ENCODE results near the gene SEC24A.
"Not testable (repeated sequence)": the region's sequence is repeated elsewhere in the genome, so short reads cannot be mapped to it uniquely, and the experiment has no call there.

SEC24A gene

DNA sequence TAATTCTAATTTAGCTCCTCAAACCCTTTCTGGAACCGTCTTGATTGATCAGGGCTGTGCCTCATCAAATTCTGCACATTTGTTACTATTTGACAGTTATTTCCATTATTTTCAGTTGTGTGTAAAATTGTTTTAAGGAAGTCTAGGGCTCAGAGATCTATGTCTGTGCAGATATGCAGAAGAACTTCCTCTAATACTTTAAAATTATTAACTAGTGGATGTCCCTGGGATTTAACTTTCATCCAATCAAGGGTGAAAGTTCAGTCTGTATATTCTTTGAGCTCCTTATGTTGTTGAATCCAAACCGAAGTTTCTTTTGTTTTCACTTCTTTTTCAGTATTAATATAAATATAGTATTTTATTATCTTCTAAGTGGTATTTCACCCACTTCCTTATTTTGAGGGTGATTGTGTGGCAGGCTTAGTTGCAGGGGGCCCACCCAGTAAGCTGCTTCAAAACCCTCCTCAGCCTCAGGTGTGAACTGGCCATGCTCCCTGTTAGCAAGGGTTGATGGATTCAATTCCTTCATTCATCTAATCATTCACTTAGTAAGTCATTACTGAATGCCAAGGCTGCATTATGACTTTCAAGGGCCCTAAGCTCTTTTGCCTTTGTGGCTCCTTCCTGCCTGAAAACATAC, 87.7 kb downstream of the SEC24A start:
- H3K4me3 ChIP-seq (ENCODE audit: low read length): no peak overlapping the region
- no peak for DNase-seq (ENCODE audit: low read depth, low spot score)

DNA sequence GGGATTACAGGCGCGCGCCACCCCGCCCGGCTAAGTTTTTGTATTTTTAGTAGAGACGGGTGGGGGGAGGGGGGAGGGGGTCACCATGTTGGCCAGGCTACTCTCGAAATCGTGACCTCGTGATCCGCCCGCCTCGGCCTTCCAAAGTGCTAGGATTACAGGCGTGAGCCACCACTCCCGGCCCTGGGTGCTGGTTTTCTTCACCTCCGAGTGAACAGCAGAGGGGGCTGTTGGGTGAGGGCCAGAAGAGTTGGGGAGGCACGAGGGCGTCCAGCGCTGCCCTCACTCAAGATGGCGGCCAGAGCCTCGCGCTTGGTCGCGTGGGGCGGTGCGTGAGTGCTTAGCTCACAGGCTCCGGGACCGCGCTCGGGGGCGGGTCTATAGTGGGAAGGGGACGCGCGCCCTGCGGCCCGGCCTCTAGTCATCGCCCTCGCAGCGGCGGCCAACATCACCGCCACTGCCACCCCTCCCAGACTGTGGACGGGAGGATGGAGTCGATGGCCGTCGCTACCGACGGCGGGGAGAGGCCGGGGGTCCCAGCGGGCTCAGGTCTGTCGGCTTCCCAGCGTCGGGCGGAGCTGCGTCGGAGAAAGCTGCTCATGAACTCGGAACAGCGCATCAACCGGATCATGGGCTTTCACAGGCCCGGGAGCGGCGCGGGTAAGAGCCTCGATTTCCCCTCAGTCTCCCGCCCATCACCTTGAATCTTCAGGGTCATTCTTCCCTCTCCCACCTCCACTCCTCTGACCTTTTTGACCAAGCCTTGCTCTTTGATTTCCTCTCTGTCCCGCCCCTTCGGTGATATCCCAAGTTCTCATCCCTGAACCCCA, 89.8 kb downstream of the SEC24A start, which contains the start of gene CAMLG:
Gene CAMLG (plus strand): TSS at position 416 of the 830 bp plus-strand sequence. CDS start 73 bp downstream, at position 489.
- peak; percentile 94 for DNase-seq (ENCODE audit: low read depth, low spot score)

DNA sequence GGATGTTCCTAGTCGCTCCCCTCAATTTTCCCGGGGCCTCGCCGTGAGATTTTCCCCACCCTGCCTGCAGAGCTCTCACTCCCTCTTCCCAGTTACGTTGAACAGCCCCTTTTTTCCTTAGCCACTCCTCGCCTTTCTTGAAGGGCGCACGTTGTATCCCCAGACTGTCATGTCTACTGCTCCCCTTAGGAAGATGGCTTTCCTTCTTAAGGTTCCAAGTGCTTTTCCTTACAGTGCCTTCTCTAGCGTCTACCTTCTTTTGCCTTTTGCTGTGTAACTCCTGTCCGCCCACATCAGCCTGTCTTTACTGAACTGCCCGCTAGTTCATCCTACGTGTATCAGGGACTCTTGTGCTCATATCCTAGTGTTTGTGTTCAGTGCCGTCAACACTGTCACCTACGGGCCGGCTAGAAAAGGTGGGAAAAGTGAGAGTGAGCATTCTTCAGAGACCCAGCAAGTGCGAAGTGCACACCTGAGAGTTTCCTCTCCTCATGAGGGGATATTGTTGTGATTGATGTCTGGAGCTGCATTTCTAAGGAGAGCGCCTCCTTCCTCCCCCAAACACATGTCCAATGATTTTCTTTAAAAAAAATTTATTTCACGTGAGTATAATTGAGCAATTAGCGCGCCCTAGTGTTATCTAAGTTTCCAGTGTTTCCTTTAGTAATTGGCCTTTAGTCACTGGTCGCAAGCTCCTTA, 90.5 kb downstream of the SEC24A start:
- H3K4me3 ChIP-seq (ENCODE audit: low read length): peak overlapping the region; percentile 95
- peak; percentile 42 for DNase-seq (ENCODE audit: low read depth, low spot score)

More for the DNA sequence above, 89.8 kb downstream of the SEC24A start, which contains the start of gene CAMLG:
- peak within 1 kb of the TSS; percentile 95 for H3K4me3 ChIP-seq (ENCODE audit: low read length)

DNA sequence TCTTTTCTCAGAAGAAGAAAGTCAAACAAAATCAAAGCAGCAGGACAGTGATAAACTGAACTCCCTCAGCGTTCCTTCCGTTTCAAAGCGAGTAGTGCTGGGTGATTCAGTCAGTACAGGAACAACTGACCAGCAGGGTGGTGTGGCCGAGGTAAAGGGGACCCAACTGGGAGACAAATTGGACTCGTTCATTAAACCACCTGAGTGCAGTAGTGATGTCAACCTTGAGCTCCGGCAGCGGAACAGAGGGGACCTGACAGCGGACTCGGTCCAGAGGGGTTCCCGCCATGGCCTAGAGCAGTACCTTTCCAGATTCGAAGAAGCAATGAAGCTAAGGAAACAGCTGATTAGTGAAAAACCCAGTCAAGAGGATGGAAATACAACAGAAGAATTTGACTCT, 92.5 kb downstream of the SEC24A start:
- DNase-seq (ENCODE audit: low read depth, low spot score): no peak
- H3K4me3 ChIP-seq (ENCODE audit: low read length): no peak overlapping the region

DNA sequence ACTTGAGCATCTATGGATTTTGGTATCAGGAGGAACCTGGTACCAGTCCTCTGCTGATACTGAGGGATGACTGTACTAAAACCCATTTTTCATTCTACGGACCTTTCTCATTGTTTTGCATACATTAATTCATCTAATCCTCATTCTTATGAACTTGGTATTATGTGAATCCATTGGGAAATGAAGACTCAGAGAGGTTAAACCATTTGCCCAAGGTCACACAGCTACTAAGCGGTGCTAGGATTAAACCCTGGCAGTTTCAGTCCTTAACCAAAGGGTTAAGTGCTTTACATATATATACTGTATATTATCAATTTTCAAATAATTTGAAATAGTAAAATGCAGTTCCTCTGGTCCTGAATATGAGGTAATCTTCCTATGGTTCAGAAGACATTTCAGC, 93.5 kb downstream of the SEC24A start:
- no peak overlapping the region for H3K4me3 ChIP-seq (ENCODE audit: low read length)
- no peak for DNase-seq (ENCODE audit: low read depth, low spot score)

DNA sequence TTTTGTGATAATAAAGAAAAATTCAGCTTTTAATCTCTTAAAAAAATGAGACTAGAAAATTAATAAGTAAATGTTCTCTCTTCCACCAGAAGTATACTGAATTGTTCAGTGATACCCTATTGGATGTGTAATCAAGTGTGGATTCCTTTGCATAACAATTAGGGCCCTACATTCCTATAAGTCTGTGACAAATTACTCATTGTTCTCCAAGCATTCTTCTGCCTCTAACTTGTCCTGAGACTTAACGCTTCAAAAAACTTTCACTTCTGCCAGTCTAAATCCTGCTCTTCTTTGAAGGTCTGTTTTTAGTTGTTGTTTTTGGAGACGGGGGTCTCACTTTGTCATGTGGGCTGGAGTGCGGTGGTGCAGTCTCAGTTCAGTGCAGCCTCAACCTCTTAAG, 100.8 kb downstream of the SEC24A start:
- DNase-seq (ENCODE audit: low read depth, low spot score): no peak
- H3K4me3 ChIP-seq (ENCODE audit: low read length): no peak overlapping the region

DNA sequence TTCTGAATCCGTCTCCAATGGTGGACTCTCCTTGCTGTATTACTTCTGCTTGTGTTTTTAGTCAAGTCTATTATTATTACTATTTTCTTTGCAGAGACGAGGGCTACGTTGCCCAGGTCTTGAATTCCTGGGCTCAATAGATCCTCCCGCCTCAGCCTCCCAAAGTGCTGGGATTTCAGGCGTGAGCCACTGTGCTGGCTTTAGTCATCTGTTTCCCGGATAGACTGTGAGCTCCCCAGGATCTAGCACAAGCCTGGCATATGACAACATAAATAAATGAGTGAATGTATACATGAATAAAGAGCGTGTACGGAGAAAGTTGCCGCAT, 109.6 kb downstream of the SEC24A start:
- no peak for DNase-seq (ENCODE audit: low read depth, low spot score)
- peak overlapping the region; percentile 78 for H3K4me3 ChIP-seq (ENCODE audit: low read length)

DNA sequence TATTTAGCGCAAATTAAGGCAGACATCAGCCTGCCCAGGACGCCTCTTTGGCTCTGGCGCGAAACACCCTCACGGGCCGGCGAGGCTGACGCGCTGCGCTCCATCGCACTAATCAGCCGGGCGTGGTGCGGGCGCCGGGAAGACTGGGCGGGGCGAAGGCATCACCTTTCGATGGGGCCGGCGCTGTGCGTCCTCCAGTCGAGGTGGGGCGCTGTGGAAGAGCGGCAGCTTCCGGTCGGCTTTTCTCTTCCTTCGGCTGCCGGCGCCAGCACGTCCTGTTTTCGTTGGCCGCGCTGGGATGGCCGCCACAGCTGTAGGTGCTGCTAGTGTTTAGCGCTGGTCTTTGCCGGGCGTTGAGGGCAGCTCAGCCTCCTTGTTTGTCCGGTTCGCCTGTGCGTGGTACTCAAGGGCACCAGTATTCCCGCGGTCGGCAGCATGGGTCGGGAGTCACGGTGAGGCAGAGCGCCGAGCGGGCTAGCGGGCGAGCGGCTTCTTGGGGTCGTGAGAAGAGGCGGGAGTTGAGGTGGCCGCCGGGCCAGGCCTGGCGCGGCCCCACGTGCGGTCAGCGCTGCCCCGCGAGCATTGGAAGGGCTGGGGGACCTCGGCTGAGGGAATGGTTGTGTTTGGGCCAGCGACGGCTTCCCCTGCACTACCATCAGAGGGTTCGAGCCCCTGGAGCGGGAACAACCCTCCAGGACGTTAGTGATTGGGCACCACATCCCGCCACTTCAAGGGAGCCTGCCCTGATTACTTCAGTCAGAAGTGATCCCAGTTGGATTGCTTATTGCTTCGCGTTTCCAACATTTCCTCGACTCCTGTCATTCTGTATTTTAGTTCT, 110.1 kb downstream of the SEC24A start, which contains the start of gene DDX46:
Gene DDX46 (plus strand): TSS at position 276 of the 838 bp plus-strand sequence. CDS start 160 bp downstream, at position 436.
- H3K4me3 ChIP-seq (ENCODE audit: low read length): peak within 1 kb of the TSS; percentile 78
- DNase-seq (ENCODE audit: low read depth, low spot score): peak; percentile 84

DNA sequence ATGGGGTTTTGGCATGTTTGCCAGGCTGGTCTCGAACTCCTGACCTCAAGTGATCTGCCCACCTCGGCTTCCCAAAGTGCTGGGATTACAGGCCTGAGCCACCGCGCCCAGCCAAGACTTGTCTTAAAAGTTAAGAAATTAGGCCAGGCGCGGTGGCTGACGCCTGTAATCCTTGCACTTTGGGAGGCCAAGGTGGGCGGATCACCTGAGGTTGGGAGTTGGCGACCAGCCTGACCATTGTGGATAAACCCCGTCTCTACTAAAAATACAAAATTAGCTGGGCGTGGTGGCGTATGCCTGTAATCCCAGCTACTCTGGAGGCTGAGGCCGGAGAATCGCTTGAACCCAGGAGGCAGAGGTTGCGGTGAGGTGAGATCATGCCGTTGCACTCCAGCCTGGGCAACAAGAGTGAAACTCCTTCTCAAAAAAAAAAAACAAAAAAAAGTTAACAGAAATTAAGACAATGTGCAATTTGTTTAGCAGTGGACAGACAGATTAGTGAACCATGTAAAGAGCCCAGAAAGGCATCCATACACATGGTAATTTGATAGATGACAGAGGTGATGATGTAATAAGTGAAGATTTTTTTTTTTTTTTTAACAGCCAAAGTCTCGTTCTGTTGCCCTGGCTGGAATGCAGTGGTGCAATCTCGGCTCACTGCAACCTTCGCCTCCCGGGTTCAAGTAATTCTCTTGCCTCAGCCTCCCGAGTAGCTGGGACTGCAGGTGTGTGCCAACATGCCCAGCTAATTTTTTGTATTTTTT, 119.1 kb downstream of the SEC24A start:
- DNase-seq (ENCODE audit: low read depth, low spot score); H3K4me3 ChIP-seq (ENCODE audit: low read length): not testable (repeated sequence)

DNA sequence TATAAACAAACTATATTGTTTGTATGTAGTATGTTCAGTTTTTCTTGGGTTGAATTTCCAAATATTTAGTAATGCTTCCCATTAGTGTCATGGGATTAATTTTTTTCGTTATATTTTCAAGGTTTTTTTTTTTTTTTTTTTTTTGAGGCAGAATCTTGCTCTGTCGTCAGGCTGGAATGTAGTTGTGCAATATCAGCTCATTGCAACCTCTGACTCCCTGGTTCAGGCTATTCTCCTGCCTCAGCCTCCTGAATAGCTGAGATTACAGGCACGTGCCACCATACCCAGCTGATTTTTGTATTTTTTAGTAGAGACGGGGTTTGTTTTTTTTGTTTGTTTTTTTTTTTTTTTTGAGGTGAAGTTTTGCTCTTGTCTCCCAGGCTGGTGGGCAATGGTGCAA, 120.6 kb downstream of the SEC24A start:
- DNase-seq (ENCODE audit: low read depth, low spot score): no peak
- no peak overlapping the region for H3K4me3 ChIP-seq (ENCODE audit: low read length)

DNA sequence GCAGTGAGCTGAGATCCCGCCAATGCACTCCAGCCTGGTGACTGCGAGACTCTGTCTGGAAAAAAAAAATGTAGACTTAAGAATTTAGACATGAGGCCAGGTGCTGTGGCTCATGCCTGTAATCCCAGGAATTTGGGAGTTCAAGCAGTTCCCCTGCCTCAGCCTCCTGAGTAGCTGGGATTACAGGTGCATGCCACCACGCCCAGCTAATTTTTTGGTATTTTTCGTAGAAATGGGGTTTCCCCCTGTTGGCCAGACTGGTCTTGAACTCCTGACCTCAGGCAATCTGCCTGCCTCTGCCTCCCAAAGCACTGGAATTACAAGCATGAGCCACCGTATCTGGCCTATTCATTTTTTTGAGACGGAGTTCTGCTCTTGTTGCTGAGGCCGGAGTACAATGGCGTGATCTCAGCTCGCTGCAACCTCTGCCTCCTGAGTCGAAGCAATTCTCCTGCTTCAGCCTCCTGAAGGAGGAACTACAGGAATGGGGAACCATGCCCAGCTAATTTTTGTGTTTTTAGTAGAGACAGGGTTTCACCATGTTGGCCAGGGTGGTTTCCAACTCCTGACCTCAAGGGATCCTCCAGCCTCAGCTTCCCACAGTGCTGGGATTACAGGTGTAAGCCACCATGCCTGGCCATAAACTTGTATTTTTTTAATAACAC, 124.0 kb downstream of the SEC24A start:
- DNase-seq (ENCODE audit: low read depth, low spot score): no peak
- H3K4me3 ChIP-seq (ENCODE audit: low read length): no peak overlapping the region

DNA sequence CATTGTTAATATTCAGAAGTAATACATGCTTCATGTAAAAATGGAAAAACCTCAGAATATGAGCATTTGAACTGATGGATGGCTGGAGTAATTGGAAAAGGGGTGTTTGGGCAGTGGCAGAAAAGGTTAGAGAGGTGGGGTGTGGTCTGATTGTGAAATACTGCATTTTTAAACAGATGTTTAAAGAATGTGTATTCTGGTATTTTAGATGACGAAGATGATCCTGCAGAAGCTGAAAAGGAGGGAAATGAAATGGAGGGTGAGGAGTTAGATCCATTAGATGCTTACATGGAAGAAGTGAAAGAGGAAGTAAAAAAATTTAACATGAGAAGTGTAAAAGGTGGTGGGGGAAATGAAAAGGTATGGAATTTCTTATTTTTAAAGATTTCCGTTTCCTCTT, 128.8 kb downstream of the SEC24A start:
- H3K4me3 ChIP-seq (ENCODE audit: low read length): no peak overlapping the region
- DNase-seq (ENCODE audit: low read depth, low spot score): no peak
